Jurkat, Clone E6-1 (cell line): ENCODE results near the gene MEPCE.
A peak's percentile ranks its signal among the peaks of the same experiment; 100 is the strongest.
"Not testable (repeated sequence)": the region's sequence is repeated elsewhere in the genome, so short reads cannot be mapped to it uniquely, and the experiment has no call there.

Experiments
- DNase-seq: peaks from one replicate; pipeline ENCODE4 v3.0.0-alpha.2; 2011; ENCODE audit warnings: low read depth, low spot score
- H3K4me3 ChIP-seq: 2 replicates; pipeline ENCODE4 v1.5.1; 2011; ENCODE audit warnings: mild to moderate bottlenecking, low read length, control low read depth, moderate library complexity

Gene MEPCE

GRCh38 chr7:100432621-100433275 lies 3.1 kb downstream of the MEPCE start:
- no peak overlapping the region for H3K4me3 ChIP-seq
- no peak for DNase-seq

DNA sequence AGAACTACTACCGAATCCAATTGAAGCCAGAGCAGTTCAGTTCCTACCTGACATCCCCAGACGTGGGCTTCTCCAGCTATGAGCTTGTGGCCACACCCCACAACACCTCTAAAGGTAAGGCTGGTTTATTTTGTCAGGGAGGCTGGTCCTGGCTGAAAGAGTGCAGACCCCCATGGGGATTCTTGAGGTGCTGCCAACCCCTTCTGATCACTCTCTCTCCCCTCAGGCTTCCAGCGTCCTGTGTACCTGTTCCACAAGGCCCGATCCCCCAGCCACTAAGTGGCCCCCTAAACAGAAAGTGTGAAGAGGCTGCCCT lies 3.6 kb downstream of the MEPCE start:
- DNase-seq, result no peak
- H3K4me3 ChIP-seq, result no peak overlapping the region

- no peak for DNase-seq
- no peak overlapping the region for H3K4me3 ChIP-seq
These were observed 4.1 kb downstream of the MEPCE start for GRCh38 chr7:100433592-100434296.

GRCh38 chr7:100434297-100435144 lies 4.9 kb downstream of the MEPCE start:
- H3K4me3 ChIP-seq, result peak overlapping the region; percentile 81
- no peak for DNase-seq

DNA sequence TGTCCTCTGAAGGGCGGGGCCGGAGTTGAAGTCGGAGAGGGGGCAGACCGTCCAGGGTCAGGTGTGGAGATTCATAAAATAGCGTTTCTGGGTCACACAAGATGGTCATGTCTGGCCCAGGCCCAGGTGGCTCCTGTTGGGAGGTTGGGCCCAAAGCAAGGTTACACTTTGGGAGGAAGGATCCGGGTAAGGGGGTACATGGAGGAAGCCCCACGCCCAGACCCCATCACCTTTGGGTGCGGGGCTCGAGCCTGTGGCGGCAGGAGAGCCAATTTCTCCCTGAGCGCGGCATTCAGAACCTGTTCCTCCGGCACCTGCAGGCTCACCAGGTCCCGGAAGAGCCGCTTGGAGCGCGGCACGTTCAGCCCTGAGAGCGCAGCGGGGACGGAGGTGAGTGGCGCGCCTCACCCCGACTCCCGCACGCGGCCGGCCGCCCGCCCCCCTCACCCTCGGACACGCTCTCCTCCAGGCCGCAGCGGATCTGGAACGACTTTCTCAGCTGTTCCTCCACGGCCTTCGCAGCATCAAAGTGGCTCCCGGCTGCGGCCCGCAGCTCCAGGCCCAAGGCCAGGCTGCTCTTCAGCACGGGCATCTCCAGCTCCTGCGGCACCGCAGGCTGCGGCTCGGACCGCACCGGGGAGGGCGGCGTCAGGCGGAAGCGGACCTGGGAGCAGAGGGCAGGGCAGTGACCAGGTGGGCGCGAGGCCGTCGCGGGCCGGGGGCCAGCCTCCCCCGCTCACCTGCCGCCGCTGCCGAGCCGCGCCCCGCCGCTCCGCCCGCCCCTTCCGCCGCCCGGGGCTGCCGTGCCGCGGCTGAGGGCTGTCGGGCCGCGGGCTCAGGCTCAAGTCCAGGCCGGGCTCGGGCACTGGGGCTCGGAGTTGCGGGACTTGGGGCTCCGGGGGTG lies 6.0 kb downstream of the MEPCE start:
- peak overlapping the region; percentile 81 for H3K4me3 ChIP-seq
- no peak for DNase-seq

DNA sequence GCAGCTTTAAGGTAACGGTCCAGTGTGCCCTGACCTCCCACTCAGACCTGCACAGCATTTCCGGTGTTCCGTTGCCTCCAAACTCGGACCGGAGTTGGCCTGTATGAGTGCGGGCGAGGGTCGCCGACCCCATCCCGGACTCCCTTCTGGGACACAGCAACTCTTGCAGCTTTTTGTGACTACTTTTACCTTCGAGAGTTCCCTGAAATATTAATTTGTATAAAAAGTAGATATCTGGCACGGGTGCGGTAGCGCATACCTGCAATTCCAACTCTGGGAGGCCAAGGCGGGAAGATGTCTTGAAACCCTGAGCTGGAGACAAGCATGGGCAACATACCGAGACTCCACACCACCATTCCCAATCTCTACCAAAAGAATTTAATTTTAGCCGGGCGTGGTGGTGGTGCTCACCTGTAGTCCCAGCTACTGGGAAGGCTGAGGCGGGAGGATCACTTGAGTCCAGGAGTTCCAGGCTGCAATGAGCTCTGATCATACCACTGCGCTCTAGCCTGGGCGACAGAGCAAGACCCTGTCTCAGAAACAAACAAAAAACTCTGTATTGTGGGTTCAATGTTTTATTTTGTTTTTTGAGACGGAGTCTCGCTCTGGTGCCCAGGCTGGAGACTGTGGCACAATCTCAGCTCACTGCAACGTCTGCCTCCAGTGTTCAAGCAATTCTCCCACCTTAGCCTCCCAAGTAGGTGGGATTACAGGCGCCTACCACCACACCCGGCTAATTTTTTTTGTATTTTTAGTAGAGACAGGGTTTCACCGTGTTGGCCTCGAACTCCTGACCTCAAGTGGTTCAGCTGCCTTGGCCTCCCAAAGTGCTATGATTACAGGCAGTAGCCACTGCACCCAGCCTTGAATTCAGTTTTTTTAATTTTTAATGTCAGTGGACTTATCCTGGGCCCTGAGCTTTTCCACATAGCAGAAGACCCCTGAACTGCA lies 7.8 kb downstream of the MEPCE start:
- H3K4me3 ChIP-seq, result peak overlapping the region; percentile 81

GRCh38 chr7:100438172-100438571 lies 8.5 kb downstream of the MEPCE start:
- no peak for DNase-seq
- H3K4me3 ChIP-seq, result no peak overlapping the region

More for the DNA sequence above, 7.8 kb downstream of the MEPCE start:
- DNase-seq, result no peak

GRCh38 chr7:100438731-100439130 lies 9.1 kb downstream of the MEPCE start:
- not testable (repeated sequence) for DNase-seq

GRCh38 chr7:100439244-100439643 lies 9.6 kb downstream of the MEPCE start:
- H3K4me3 ChIP-seq, DNase-seq: not testable (repeated sequence)

More at GRCh38 chr7:100438731-100439130, 9.1 kb downstream of the MEPCE start:
- H3K4me3 ChIP-seq, result not testable (repeated sequence)

DNA sequence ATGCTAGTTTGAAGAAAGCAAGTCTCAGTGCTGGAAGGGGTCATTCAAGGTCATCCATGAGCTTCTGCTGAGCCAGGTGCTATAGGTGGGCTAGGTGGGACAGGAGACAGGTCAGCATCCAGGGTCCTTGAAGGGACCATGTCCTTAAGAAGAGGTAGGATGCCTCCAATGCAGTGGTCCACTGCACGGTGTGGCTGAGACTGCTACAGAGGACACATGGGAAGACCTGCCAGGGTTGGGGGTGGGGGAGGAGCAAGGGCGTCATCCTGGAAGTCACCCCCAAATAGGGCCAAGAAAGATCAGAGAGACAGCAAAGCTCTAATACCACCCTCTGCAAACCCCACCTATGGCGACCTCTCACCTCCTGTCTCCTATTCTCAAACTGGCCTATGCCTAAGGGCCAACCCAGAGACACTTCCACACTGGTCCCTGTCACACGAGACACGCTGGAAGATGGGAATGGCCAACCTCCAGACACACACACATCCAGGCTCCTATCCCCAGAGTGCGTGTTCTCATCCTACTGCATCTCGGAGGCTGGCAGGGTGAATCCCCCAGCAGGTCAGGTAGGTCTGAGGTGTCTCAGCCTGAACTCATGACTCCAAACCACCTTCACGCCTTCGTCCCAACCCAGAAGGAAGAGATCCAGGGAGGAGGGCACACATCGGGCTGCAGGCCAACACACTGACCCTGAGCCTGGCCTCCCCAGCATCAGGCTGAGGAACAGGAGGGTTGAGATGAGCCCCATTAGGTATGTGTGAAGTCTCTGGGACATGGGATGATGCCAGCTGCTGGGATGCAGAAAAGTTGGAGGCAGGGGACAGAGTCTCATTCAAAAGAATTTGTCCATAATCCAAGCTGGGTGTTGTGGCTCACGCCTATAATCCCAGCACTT lies 12.3 kb downstream of the MEPCE start:
- no peak for DNase-seq
- H3K4me3 ChIP-seq, result no peak overlapping the region

DNA sequence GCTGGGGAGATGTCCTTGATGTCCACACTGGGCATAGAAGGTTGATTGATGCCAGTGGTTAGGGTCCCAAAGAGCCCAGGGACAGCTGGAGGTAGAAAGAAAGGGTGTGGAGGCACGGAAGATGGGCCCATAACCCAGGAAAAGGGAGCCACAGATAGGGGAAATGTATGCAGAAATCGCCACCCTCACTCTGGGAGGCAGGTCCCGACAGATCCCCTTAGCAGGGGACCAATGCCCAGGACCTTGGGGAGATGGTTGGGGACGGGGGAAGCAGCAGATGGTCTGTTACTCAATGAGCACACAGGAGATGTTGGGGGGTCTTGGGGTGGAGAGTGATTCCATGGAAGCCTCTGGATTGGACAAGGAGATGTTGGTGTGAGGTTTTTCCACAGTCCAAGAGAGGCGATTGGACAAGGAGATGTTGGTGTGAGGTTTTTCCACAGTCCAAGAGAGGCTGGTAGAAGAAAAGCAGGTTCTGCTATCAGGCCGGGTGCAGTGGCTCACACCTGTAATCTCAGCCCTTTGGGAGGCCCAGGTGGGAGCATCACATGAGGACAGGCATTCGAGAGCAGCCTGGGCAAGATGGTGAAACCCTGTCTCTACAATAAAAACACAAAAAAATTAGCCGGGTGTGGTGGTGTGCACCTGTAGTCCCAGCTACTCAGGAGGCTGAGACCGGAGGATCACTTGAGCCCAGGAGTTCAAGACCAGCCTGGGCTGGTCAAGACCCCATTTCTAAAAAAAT lies 13.6 kb downstream of the MEPCE start:
- DNase-seq, result no peak

GRCh38 chr7:100444311-100445278 lies 15.0 kb downstream of the MEPCE start:
- H3K4me3 ChIP-seq, result no peak overlapping the region
- no peak for DNase-seq

More for the DNA sequence above, 13.6 kb downstream of the MEPCE start:
- H3K4me3 ChIP-seq, result no peak overlapping the region

GRCh38 chr7:100446040-100446439 lies 16.4 kb downstream of the MEPCE start:
- no peak overlapping the region for H3K4me3 ChIP-seq
- DNase-seq, result no peak

GRCh38 chr7:100447363-100447762 lies 17.7 kb downstream of the MEPCE start:
- not testable (repeated sequence) for H3K4me3 ChIP-seq, DNase-seq

DNA sequence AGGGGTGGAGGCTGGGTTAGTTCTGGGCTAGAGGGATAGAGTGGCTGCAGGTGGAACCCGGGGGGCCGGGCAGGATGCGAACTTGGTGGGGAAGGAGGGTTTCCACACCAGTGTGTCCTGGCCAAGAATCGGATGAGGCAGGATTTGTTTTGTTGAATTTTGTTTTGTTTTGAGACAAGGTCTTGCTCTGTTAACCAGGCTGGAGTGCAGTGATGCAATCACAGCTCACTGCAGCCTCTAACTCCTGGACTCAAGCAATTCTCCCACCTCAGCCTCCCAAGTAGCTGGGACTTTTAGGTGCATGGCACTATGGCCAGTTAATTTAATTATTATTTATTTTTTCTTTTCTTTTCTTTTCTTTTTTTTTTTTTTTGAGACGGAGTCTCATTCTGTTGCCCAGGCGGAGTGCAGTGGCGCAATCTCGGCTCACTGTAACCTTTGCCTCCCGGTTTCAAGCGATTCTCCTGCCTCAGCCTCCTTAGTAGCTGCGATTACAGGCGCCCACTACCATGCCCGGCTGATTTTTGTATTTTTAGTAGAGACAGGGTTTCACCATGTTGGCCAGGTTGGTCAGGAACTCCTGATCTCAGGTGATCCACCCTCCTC lies 19.7 kb downstream of the MEPCE start:
- DNase-seq, result no peak
- no peak overlapping the region for H3K4me3 ChIP-seq
